Frontal cortex (tissue), 4 donors: ENCODE measurements around the gene TLR5. TPM values are rescaled to one million over a fixed set of nuclear protein-coding genes. Genes with fewer than 3 reads are reported as not detected.

Experiments used
- DNase-seq, 2 donors: peaks; one replicate each; pipeline ENCODE4 v3.0.0; 2012; ENCODE audit warnings: low spot score in 2 of 2
- FAIRE-seq: peaks from 2 replicates; lab custom pipeline; 2012; peaks lifted over from hg19 to GRCh38; lab: Jason Lieb, UNC
- total RNA-seq: library from RNA; depleted of rRNA; stranded (reverse); fragments of >200 nt; gene quantifications from one replicate; pipeline ENCODE4 v1.2.3, GENCODE V29; 2014
- donor health status: control.
- donor health status: control.
- donor health status: control.

TLR5 gene
- total RNA-seq, 1 donor from 2014 or later, result 1.2 TPM

GRCh38 chr1:223125766-223126165 lies 17.3 kb downstream of the TLR5 start:
- no peak for DNase-seq
- no peak for FAIRE-seq

- DNase-seq (no peak), FAIRE-seq (no peak)
These were observed 19.9 kb downstream of the TLR5 start for GRCh38 chr1:223123011-223123610.

- FAIRE-seq (no peak), DNase-seq (no peak)
These were observed 24.6 kb downstream of the TLR5 start for GRCh38 chr1:223118418-223118817.

GRCh38 chr1:223116950-223117349 lies 26.1 kb downstream of the TLR5 start:
- no peak for FAIRE-seq
- DNase-seq, result no peak

- no peak for FAIRE-seq
- no peak for DNase-seq
These were observed 28.2 kb downstream of the TLR5 start for GRCh38 chr1:223114871-223115270.

GRCh38 chr1:223110952-223111351 lies 32.1 kb downstream of the TLR5 start:
- FAIRE-seq (no peak), DNase-seq (no peak)

- FAIRE-seq (no peak), DNase-seq (no peak)
These were observed 33.4 kb downstream of the TLR5 start for GRCh38 chr1:223109581-223110026.

GRCh38 chr1:223106856-223107255 lies 36.2 kb downstream of the TLR5 start:
- DNase-seq, result no peak
- no peak for FAIRE-seq

- FAIRE-seq, result no peak
- no peak for DNase-seq
These were observed 37.5 kb downstream of the TLR5 start for GRCh38 chr1:223105568-223105967.

- FAIRE-seq, result no peak
- DNase-seq, result no peak
These were observed 40.1 kb downstream of the TLR5 start for GRCh38 chr1:223102797-223103533.

GRCh38 chr1:223097713-223098112 lies 45.3 kb downstream of the TLR5 start:
- DNase-seq (no peak), FAIRE-seq (no peak)

GRCh38 chr1:223095870-223096269 lies 47.2 kb downstream of the TLR5 start:
- DNase-seq (no peak), FAIRE-seq (no peak)

- DNase-seq, result no peak
- FAIRE-seq, result no peak
These were observed 51.2 kb downstream of the TLR5 start for GRCh38 chr1:223091896-223092295.

GRCh38 chr1:223089250-223089649 lies 53.8 kb downstream of the TLR5 start:
- FAIRE-seq (no peak), DNase-seq (no peak)

- DNase-seq, result no peak
- no peak for FAIRE-seq
These were observed 54.3 kb downstream of the TLR5 start for GRCh38 chr1:223088713-223089240.

GRCh38 chr1:223087291-223088255 lies 55.5 kb downstream of the TLR5 start:
- DNase-seq (no peak), FAIRE-seq (no peak)

GRCh38 chr1:223084464-223084866 lies 58.6 kb downstream of the TLR5 start:
- DNase-seq (no peak), FAIRE-seq (no peak)

- FAIRE-seq, result no peak
- DNase-seq, result no peak
These were observed 59.2 kb downstream of the TLR5 start for GRCh38 chr1:223083831-223084230.

GRCh38 chr1:223082914-223083313 lies 60.1 kb downstream of the TLR5 start:
- FAIRE-seq (no peak), DNase-seq (no peak)
